K562 (cell line): ENCODE results near the gene TBC1D1. TPM values are rescaled to one million over a fixed set of nuclear protein-coding genes. Genes with fewer than 3 reads are reported as not detected.
A peak's percentile ranks its signal among the peaks of the same experiment; 100 is the strongest.

Experiments used
- FOXK1 ChIP-seq: sonication (generic); formaldehyde crosslinking; IDR thresholded peaks from 2 replicates; pipeline ENCODE4 v1.8.0; 2022; ENCODE audit warnings: missing genetic modification reagents, mild to moderate bottlenecking, borderline replicate concordance
- NR1H2 ChIP-seq: sonication (generic); formaldehyde crosslinking; IDR thresholded peaks from 2 replicates; pipeline ENCODE4 v1.4.0; 2020; ENCODE audit warnings: mild to moderate bottlenecking, missing genetic modification reagents
- PHTF2 ChIP-seq: fragments of 250-450 bp; sonication (Bioruptor Pico); IDR thresholded peaks from 2 replicates; pipeline ENCODE4 v1.5.0; 2021; ENCODE audit warnings: mild to moderate bottlenecking
- POLR2A ChIP-seq: fragments of 450-650 bp; conservative IDR thresholded peaks from 2 replicates; pipeline ENCODE4 v1.6.1; 2016
- RAD51 ChIP-seq: fragments of 450-650 bp; IDR thresholded peaks from 2 replicates; pipeline ENCODE4 v1.7.1; 2016; ENCODE audit warnings: low read depth, mild to moderate bottlenecking, borderline replicate concordance
- ZFP1 ChIP-seq: fragments of 450-650 bp; formaldehyde crosslinking; IDR thresholded peaks from 2 replicates; pipeline ENCODE4 v1.4.0; 2020; ENCODE audit warnings: mild to moderate bottlenecking, mixed read lengths
- ZNF274 ChIP-seq: IDR thresholded peaks from 2 replicates; pipeline ENCODE4 v1.6.1; 2011; ENCODE audit warnings: low read depth, mild to moderate bottlenecking, low read length, moderate library complexity, borderline replicate concordance
- ZNF668 ChIP-seq: fragments of 250-450 bp; sonication (Bioruptor Pico); IDR thresholded peaks from 2 replicates; pipeline ENCODE4 v1.8.0; 2022; ENCODE audit warnings: mild to moderate bottlenecking, inconsistent platforms
- ZNF695 ChIP-seq: fragments of 450-650 bp; formaldehyde crosslinking; IDR thresholded peaks from 2 replicates; pipeline ENCODE4 v1.4.0; 2020; ENCODE audit warnings: mild to moderate bottlenecking, moderate library complexity
- polyA plus RNA-seq, 8 experiments: library from polyadenylated mRNA; depleted of rRNA in 4 of 8; stranded (reverse) in 5 of 8; unstranded in 3 of 8; fragments of >200 nt; fragmentation: Nextera tagmentation in 2 of 8; fragmentation: Illumina TruSeq in 1 of 8; extraction: Ambion mirVana in 2 of 8; extraction: Trizol in 1 of 8; gene quantifications; 2 replicates each; pipeline versions ENCODE4 v1.2.1 to v1.2.3, GENCODE V29; 2011 to 2014; ENCODE audit warnings: inconsistent platforms in 1 of 8, missing spikeins in 1 of 8
- total RNA-seq, 7 experiments: library from RNA; depleted of rRNA in 6 of 7; stranded (reverse); fragments of >200 nt in 6 of 7; fragmentation: Illumina TruSeq in 2 of 7; extraction: Trizol in 2 of 7; gene quantifications; 2 replicates each; pipeline versions ENCODE4 v1.2.1 to v1.2.3, GENCODE V29; 2011 to 2021; ENCODE audit warnings: low replicate concordance in 1 of 7
- TF ChIP-seq, protein P1 (sequence below), 2 experiments: fragments of 450-650 bp in 1 of 2; IDR thresholded peaks; 2 replicates each; pipeline ENCODE4 v1.6.1; 2011 to 2017; ENCODE audit warnings: low read depth in 2 of 2, antibody characterized with exemption in 1 of 2, borderline replicate concordance in 1 of 2, low read length in 1 of 2, mild to moderate bottlenecking in 1 of 2, mixed read lengths in 1 of 2; ENCODE audit not compliant: control insufficient read depth in 1 of 2
- TF ChIP-seq, protein P2 (sequence below): IDR thresholded peaks from 2 replicates; pipeline ENCODE4 v1.6.1; 2011; ENCODE audit warnings: borderline replicate concordance, low read depth, mild to moderate bottlenecking, moderate library complexity, low read length; ENCODE audit not compliant: insufficient read depth, poor library complexity, severe bottlenecking
- TF ChIP-seq, protein P3 (sequence below), 2 experiments: fragments of 450-650 bp; formaldehyde crosslinking in 1 of 2; IDR thresholded peaks; 2 replicates each; pipeline versions ENCODE4 v1.4.0 to v1.6.1; 2014 to 2020; ENCODE audit warnings: mild to moderate bottlenecking in 2 of 2, borderline replicate concordance in 1 of 2, low read depth in 1 of 2
- TF ChIP-seq, protein P4 (sequence below): fragments of 450-650 bp; IDR thresholded peaks from 2 replicates; pipeline ENCODE4 v1.6.1; 2017; ENCODE audit warnings: mild to moderate bottlenecking, moderate library complexity

The TBC1D1 gene
- total and polyA plus RNA-seq, 9 of the 15 experiments (the other 6 are each of a cell fraction or from before 2014, with no cell fraction given), result 0.59 to 14.2 (median 8.8) TPM

DNA sequence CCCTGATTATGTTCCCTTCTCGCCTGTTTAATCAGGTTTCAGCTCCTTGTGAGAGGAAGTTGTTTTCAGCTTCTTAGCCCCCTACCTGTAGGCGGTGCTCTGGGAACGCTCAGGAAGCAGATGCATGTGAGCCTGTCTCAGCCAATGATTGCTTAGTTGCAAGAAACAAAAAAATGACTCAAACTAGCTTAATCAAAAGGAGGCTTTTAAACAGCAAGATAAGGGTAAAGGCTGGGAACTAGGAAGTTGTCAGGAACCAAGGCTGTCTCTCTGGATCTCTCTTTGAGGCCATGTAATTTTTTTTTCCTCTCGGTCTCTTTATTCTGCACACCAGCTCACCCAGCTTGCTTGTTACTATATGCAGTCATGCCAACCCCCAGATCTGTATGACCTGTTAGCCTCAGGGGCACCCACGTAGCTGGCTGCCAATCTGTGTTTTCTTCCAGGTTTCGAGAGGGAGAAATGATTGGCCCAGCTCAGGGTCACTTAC is 178.4 kb downstream of the TBC1D1 start (continued):
- no peak for TF ChIP-seq PHTF2 (CRISPR knock-in tag)
- TF ChIP-seq, protein P1, sequence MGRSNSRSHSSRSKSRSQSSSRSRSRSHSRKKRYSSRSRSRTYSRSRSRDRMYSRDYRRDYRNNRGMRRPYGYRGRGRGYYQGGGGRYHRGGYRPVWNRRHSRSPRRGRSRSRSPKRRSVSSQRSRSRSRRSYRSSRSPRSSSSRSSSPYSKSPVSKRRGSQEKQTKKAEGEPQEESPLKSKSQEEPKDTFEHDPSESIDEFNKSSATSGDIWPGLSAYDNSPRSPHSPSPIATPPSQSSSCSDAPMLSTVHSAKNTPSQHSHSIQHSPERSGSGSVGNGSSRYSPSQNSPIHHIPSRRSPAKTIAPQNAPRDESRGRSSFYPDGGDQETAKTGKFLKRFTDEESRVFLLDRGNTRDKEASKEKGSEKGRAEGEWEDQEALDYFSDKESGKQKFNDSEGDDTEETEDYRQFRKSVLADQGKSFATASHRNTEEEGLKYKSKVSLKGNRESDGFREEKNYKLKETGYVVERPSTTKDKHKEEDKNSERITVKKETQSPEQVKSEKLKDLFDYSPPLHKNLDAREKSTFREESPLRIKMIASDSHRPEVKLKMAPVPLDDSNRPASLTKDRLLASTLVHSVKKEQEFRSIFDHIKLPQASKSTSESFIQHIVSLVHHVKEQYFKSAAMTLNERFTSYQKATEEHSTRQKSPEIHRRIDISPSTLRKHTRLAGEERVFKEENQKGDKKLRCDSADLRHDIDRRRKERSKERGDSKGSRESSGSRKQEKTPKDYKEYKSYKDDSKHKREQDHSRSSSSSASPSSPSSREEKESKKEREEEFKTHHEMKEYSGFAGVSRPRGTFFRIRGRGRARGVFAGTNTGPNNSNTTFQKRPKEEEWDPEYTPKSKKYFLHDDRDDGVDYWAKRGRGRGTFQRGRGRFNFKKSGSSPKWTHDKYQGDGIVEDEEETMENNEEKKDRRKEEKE (IDR thresholded peaks at IDR 0.05; ENCODE audit: borderline replicate concordance in 1 of 2, control insufficient read depth in 1 of 2, low read depth in 2 of 2, low read length in 1 of 2), result no peak
- TF ChIP-seq POLR2A, result no peak
- no peak for TF ChIP-seq NR1H2
- TF ChIP-seq, protein P2, sequence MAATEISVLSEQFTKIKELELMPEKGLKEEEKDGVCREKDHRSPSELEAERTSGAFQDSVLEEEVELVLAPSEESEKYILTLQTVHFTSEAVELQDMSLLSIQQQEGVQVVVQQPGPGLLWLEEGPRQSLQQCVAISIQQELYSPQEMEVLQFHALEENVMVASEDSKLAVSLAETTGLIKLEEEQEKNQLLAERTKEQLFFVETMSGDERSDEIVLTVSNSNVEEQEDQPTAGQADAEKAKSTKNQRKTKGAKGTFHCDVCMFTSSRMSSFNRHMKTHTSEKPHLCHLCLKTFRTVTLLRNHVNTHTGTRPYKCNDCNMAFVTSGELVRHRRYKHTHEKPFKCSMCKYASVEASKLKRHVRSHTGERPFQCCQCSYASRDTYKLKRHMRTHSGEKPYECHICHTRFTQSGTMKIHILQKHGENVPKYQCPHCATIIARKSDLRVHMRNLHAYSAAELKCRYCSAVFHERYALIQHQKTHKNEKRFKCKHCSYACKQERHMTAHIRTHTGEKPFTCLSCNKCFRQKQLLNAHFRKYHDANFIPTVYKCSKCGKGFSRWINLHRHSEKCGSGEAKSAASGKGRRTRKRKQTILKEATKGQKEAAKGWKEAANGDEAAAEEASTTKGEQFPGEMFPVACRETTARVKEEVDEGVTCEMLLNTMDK, result no peak
- no peak for TF ChIP-seq FOXK1 (CRISPR knock-in tag)
- TF ChIP-seq ZNF668 (CRISPR knock-in tag), result no peak
- no peak for TF ChIP-seq ZNF695 (CRISPR knock-in tag)
- TF ChIP-seq ZNF274, result no peak
- TF ChIP-seq, protein P3, sequence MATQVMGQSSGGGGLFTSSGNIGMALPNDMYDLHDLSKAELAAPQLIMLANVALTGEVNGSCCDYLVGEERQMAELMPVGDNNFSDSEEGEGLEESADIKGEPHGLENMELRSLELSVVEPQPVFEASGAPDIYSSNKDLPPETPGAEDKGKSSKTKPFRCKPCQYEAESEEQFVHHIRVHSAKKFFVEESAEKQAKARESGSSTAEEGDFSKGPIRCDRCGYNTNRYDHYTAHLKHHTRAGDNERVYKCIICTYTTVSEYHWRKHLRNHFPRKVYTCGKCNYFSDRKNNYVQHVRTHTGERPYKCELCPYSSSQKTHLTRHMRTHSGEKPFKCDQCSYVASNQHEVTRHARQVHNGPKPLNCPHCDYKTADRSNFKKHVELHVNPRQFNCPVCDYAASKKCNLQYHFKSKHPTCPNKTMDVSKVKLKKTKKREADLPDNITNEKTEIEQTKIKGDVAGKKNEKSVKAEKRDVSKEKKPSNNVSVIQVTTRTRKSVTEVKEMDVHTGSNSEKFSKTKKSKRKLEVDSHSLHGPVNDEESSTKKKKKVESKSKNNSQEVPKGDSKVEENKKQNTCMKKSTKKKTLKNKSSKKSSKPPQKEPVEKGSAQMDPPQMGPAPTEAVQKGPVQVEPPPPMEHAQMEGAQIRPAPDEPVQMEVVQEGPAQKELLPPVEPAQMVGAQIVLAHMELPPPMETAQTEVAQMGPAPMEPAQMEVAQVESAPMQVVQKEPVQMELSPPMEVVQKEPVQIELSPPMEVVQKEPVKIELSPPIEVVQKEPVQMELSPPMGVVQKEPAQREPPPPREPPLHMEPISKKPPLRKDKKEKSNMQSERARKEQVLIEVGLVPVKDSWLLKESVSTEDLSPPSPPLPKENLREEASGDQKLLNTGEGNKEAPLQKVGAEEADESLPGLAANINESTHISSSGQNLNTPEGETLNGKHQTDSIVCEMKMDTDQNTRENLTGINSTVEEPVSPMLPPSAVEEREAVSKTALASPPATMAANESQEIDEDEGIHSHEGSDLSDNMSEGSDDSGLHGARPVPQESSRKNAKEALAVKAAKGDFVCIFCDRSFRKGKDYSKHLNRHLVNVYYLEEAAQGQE (IDR thresholded peaks at IDR 0.05; ENCODE audit: borderline replicate concordance), result peak; percentile 87
- TF ChIP-seq, protein P3 (CRISPR knock-in tag; IDR thresholded peaks at IDR 0.05; ENCODE audit: low read depth), result no peak
- TF ChIP-seq ZFP1, result no peak
- TF ChIP-seq, protein P4, sequence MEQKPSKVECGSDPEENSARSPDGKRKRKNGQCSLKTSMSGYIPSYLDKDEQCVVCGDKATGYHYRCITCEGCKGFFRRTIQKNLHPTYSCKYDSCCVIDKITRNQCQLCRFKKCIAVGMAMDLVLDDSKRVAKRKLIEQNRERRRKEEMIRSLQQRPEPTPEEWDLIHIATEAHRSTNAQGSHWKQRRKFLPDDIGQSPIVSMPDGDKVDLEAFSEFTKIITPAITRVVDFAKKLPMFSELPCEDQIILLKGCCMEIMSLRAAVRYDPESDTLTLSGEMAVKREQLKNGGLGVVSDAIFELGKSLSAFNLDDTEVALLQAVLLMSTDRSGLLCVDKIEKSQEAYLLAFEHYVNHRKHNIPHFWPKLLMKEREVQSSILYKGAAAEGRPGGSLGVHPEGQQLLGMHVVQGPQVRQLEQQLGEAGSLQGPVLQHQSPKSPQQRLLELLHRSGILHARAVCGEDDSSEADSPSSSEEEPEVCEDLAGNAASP, result no peak
- 0 out of 2 replicates have a peak, but pooled peaks have one; percentile 35 for TF ChIP-seq RAD51
